SJCRH30 (cell line): ENCODE measurements around the gene MT3. TPM values are rescaled to one million over a fixed set of nuclear protein-coding genes. Genes with fewer than 3 reads are reported as not detected.

Experiments used
- DNase-seq, 2 experiments: peaks; one replicate each; pipeline ENCODE4 v3.0.0-alpha.2; 2015 to 2020
- H3K27ac ChIP-seq: fragments of 250-450 bp; sonication (Bioruptor Pico); 2 replicates; pipeline ENCODE4 v1.5.1; 2020; ENCODE audit warnings: mild to moderate bottlenecking, moderate library complexity
- H3K27me3 ChIP-seq: fragments of 250-450 bp; sonication (Bioruptor Pico); 2 replicates; pipeline ENCODE4 v1.5.1; 2020; ENCODE audit warnings: mild to moderate bottlenecking, moderate library complexity
- H3K36me3 ChIP-seq: fragments of 250-450 bp; sonication (Bioruptor Pico); 2 replicates; pipeline ENCODE4 v1.5.1; 2020; ENCODE audit warnings: mild to moderate bottlenecking, moderate library complexity
- H3K4me1 ChIP-seq: fragments of 250-450 bp; sonication (Bioruptor Pico); 2 replicates; pipeline ENCODE4 v1.5.1; 2020; ENCODE audit warnings: mild to moderate bottlenecking, moderate library complexity
- H3K4me3 ChIP-seq: fragments of 250-450 bp; sonication (Bioruptor Pico); 2 replicates; pipeline ENCODE4 v1.5.1; 2020; ENCODE audit warnings: mild to moderate bottlenecking, moderate library complexity
- H3K9me3 ChIP-seq: fragments of 250-450 bp; sonication (Bioruptor Pico); replicated peaks from 2 replicates; pipeline ENCODE4 v1.5.1; 2020; ENCODE audit warnings: mild to moderate bottlenecking, moderate library complexity
- total RNA-seq: library from RNA; depleted of rRNA; stranded (reverse); fragments of >200 nt; shearing (Covaris generic); gene quantifications from 2 replicates; pipeline ENCODE4 v1.2.3, GENCODE V29; 2014; rRNA removed

Gene MT3
- total RNA-seq: not detected in 2 replicates

GRCh38 chr16:56589141-56590039 lies at the start of gene MT3:
Gene MT3, plus strand, starts transcription at chr16:56589528. Its CDS starts 63 bp downstream, at chr16:56589591.
- Histone ChIP-seq H3K4me1 (no peaks in the 10 kb centered on the region), H3K27ac (no peak within 1 kb of the TSS), H3K27me3 (no peaks in the 10 kb centered on the region), H3K36me3 (no peaks in the 10 kb centered on the region), H3K9me3 (no peaks in the 10 kb centered on the region), H3K4me3 (no peak within 1 kb of the TSS)
- DNase-seq: no peak

- Histone ChIP-seq H3K9me3 (no peaks in the 10 kb centered on the region), H3K4me1 (no peaks in the 10 kb centered on the region), H3K27me3 (no peaks in the 10 kb centered on the region; the same call in 1 of the 2 replicates), H3K4me3 (no peak overlapping the region), H3K36me3 (no peaks in the 10 kb centered on the region), H3K27ac (no peak overlapping the region)
- no peak for DNase-seq
Observed at GRCh38 chr16:56539656-56540055, 49.7 kb upstream of the MT3 start.

- Histone ChIP-seq H3K27me3 (no peaks in the 10 kb centered on the region; the same call in 1 of the 2 replicates), H3K27ac (no peak overlapping the region), H3K36me3 (no peaks in the 10 kb centered on the region), H3K4me1 (no peaks in the 10 kb centered on the region; the same call in 1 of the 2 replicates), H3K9me3 (no peaks in the 10 kb centered on the region), H3K4me3 (no peak overlapping the region)
- no peak for DNase-seq
Observed at GRCh38 chr16:56542039-56542438, 47.3 kb upstream of the MT3 start.

GRCh38 chr16:56547120-56547948 lies 42.0 kb upstream of the MT3 start:
- Histone ChIP-seq H3K9me3 (no peaks in the 10 kb centered on the region), H3K4me3 (no peak overlapping the region), H3K27ac (no peak overlapping the region), H3K36me3 (no peaks in the 10 kb centered on the region), H3K27me3 (no peaks in the 10 kb centered on the region), H3K4me1 (peaks cover 12% of the 10 kb centered on the region)
- peak; percentile 23 to 61 for DNase-seq

- no peak for DNase-seq
- Histone ChIP-seq H3K27ac (no peak overlapping the region), H3K27me3 (no peaks in the 10 kb centered on the region), H3K4me1 (peaks cover 12% of the 10 kb centered on the region), H3K4me3 (no peak overlapping the region), H3K9me3 (no peaks in the 10 kb centered on the region), H3K36me3 (no peaks in the 10 kb centered on the region)
Observed at GRCh38 chr16:56547949-56548567, 41.3 kb upstream of the MT3 start.

- Histone ChIP-seq H3K4me1 (peaks cover 12% of the 10 kb centered on the region), H3K9me3 (no peaks in the 10 kb centered on the region), H3K27me3 (no peaks in the 10 kb centered on the region), H3K36me3 (no peaks in the 10 kb centered on the region), H3K27ac (no peak overlapping the region), H3K4me3 (no peak overlapping the region)
- DNase-seq: no peak
Observed at GRCh38 chr16:56549161-56549560, 40.2 kb upstream of the MT3 start.

- Histone ChIP-seq H3K4me3 (no peak overlapping the region), H3K4me1 (peaks cover 12% of the 10 kb centered on the region), H3K27me3 (peaks cover 2% of the 10 kb centered on the region; the same call in 1 of the 2 replicates), H3K9me3 (no peaks in the 10 kb centered on the region), H3K36me3 (no peaks in the 10 kb centered on the region), H3K27ac (no peak overlapping the region)
- no peak for DNase-seq
Observed at GRCh38 chr16:56549744-56550385, 39.5 kb upstream of the MT3 start.

- Histone ChIP-seq H3K4me1 (peaks cover 12% of the 10 kb centered on the region), H3K36me3 (no peaks in the 10 kb centered on the region), H3K9me3 (no peaks in the 10 kb centered on the region), H3K27ac (no peak overlapping the region), H3K4me3 (no peak overlapping the region), H3K27me3 (peaks cover 6% of the 10 kb centered on the region; the same call in 1 of the 2 replicates)
- no peak for DNase-seq
Observed at GRCh38 chr16:56551796-56552738, 37.3 kb upstream of the MT3 start.

GRCh38 chr16:56554441-56554840 lies 34.9 kb upstream of the MT3 start:
- no peak for DNase-seq
- Histone ChIP-seq H3K36me3 (no peaks in the 10 kb centered on the region), H3K4me1 (peaks cover 6% of the 10 kb centered on the region; the same call in 1 of the 2 replicates), H3K27me3 (peaks cover 6% of the 10 kb centered on the region; the same call in 1 of the 2 replicates), H3K27ac (no peak overlapping the region), H3K9me3 (no peaks in the 10 kb centered on the region), H3K4me3 (no peak overlapping the region)

GRCh38 chr16:56558024-56558747 lies 31.1 kb upstream of the MT3 start:
- peak; percentile 60 to 74 for DNase-seq
- H3K4me3 ChIP-seq: no peak overlapping the region
- peaks cover 6% of the 10 kb centered on the region; the same call in 1 of the 2 replicates for H3K27me3 ChIP-seq
- peaks cover 6% of the 10 kb centered on the region; the same call in 1 of the 2 replicates for H3K4me1 ChIP-seq
- H3K27ac ChIP-seq: no peak overlapping the region
- H3K36me3 ChIP-seq: no peaks in the 10 kb centered on the region
- no peaks in the 10 kb centered on the region for H3K9me3 ChIP-seq

GRCh38 chr16:56559109-56559508 lies 30.2 kb upstream of the MT3 start:
- Histone ChIP-seq H3K36me3 (no peaks in the 10 kb centered on the region), H3K9me3 (no peaks in the 10 kb centered on the region), H3K27me3 (peaks cover 6% of the 10 kb centered on the region; the same call in 1 of the 2 replicates), H3K4me3 (no peak overlapping the region), H3K27ac (no peak overlapping the region), H3K4me1 (peaks cover 6% of the 10 kb centered on the region; the same call in 1 of the 2 replicates)
- DNase-seq: no peak

- Histone ChIP-seq H3K27me3 (no peaks in the 10 kb centered on the region; the same call in 1 of the 2 replicates), H3K36me3 (no peaks in the 10 kb centered on the region), H3K27ac (no peak overlapping the region), H3K9me3 (no peaks in the 10 kb centered on the region), H3K4me1 (peaks cover 6% of the 10 kb centered on the region; the same call in 1 of the 2 replicates), H3K4me3 (no peak overlapping the region)
- no peak for DNase-seq
Observed at GRCh38 chr16:56560447-56560846, 28.9 kb upstream of the MT3 start.

GRCh38 chr16:56561126-56561525 lies 28.2 kb upstream of the MT3 start:
- no peaks in the 10 kb centered on the region; the same call in 1 of the 2 replicates for H3K27me3 ChIP-seq
- no peaks in the 10 kb centered on the region for H3K36me3 ChIP-seq
- DNase-seq: no peak

More at GRCh38 chr16:56561126-56561525, 28.2 kb upstream of the MT3 start:
- Histone ChIP-seq H3K27ac (no peak overlapping the region), H3K4me3 (no peak overlapping the region), H3K4me1 (peaks cover 6% of the 10 kb centered on the region; the same call in 1 of the 2 replicates), H3K9me3 (no peaks in the 10 kb centered on the region)
